ENCODE measurements around the gene PER1.

Gene PER1

DNA sequence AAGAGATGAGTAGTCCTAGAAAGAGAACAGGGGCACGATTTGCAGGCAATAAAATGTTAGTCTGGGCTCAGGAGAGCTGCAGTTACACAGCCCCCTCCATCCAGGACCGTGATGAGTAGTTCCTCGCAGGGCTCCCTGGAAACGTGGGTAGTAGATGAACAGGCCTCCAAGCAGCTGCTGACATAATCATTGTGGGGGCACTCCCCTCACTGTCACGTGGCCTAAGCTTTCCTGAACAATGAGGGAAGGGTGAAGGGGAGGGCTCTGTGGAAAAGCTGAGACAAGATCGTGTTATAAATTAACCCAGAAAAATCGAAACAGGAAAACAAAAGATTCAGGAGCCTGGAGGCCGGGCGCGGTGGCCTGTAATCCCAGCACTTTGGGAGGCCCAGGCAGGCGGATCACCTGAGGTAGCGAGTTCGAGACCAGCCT is 1.3 kb upstream of the PER1 start:
- TF ChIP-seq, protein P1, sequence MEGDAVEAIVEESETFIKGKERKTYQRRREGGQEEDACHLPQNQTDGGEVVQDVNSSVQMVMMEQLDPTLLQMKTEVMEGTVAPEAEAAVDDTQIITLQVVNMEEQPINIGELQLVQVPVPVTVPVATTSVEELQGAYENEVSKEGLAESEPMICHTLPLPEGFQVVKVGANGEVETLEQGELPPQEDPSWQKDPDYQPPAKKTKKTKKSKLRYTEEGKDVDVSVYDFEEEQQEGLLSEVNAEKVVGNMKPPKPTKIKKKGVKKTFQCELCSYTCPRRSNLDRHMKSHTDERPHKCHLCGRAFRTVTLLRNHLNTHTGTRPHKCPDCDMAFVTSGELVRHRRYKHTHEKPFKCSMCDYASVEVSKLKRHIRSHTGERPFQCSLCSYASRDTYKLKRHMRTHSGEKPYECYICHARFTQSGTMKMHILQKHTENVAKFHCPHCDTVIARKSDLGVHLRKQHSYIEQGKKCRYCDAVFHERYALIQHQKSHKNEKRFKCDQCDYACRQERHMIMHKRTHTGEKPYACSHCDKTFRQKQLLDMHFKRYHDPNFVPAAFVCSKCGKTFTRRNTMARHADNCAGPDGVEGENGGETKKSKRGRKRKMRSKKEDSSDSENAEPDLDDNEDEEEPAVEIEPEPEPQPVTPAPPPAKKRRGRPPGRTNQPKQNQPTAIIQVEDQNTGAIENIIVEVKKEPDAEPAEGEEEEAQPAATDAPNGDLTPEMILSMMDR (IDR thresholded peaks at IDR 0.05; ENCODE audit: low read depth, low read length, missing control alignments) = no peak
- peak; percentile 88 for DNase-seq (ENCODE audit: low read depth)
- in situ Hi-C loops (cut with HindIII; ENCODE audit: low sequenced_read_pairs) = loop anchor here (5.0 kb wide), 1 partner anchor 41 kb away; no protein-coding TSS in a partner anchor
- H3K4me3 ChIP-seq (ENCODE audit: low read depth, low read length) = peak overlapping the region; percentile 27

GRCh38 chr17:8153031-8153451 is 837 bp upstream of the PER1 start:
- in situ Hi-C loops (cut with HindIII; ENCODE audit: low sequenced_read_pairs) = loop anchor here (5.0 kb wide), 1 partner anchor 41 kb away; no protein-coding TSS in a partner anchor
- TF ChIP-seq, protein P1 (IDR thresholded peaks at IDR 0.05; ENCODE audit: low read depth, low read length, missing control alignments) = no peak
- no peak for DNase-seq (ENCODE audit: low read depth)
- peak overlapping the region; percentile 94 for H3K4me3 ChIP-seq (ENCODE audit: low read depth, low read length)

DNA sequence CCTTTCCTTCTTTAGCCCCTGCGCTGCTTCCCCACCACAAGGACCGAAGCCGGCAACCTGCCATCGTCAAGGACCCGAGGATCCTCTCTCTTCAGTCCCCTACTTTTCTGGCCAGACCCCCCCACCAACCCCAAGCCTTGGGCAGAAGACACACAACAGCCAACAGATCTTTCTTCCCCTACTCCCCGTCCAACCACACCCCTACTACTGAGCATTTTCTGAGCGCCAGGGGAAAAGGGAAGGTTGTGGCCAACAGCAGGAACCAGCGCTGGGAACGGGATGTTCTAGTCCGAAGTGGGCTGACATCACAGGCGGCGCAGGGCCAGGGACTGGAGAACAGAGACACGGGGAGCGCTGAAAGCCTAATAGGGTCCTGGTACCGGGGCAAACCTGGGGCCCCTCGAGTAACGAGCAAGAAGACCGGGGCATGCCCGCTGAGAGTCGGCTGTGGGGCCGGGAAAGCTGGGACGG is 528 bp downstream of the PER1 start:
- TF ChIP-seq, protein P1 (IDR thresholded peaks at IDR 0.05; ENCODE audit: low read depth, low read length, missing control alignments) = no peak
- peak; percentile 54 for DNase-seq (ENCODE audit: low read depth)
- in situ Hi-C loops (cut with HindIII; ENCODE audit: low sequenced_read_pairs) = loop anchor here (5.0 kb wide), 1 partner anchor 39 kb away; no protein-coding TSS in a partner anchor

GRCh38 chr17:8151120-8151640 is 1.0 kb downstream of the PER1 start:
- peak overlapping the region; percentile 94 for H3K4me3 ChIP-seq (ENCODE audit: low read depth, low read length)
- TF ChIP-seq, protein P1 (IDR thresholded peaks at IDR 0.05; ENCODE audit: low read depth, low read length, missing control alignments) = no peak
- DNase-seq (ENCODE audit: low read depth) = peak; percentile 79
- in situ Hi-C loops (cut with HindIII; ENCODE audit: low sequenced_read_pairs) = loop anchor here (5.0 kb wide), 1 partner anchor 39 kb away; no protein-coding TSS in a partner anchor

More for the DNA sequence above, 528 bp downstream of the PER1 start:
- H3K4me3 ChIP-seq (ENCODE audit: low read depth, low read length) = peak overlapping the region; percentile 94

DNA sequence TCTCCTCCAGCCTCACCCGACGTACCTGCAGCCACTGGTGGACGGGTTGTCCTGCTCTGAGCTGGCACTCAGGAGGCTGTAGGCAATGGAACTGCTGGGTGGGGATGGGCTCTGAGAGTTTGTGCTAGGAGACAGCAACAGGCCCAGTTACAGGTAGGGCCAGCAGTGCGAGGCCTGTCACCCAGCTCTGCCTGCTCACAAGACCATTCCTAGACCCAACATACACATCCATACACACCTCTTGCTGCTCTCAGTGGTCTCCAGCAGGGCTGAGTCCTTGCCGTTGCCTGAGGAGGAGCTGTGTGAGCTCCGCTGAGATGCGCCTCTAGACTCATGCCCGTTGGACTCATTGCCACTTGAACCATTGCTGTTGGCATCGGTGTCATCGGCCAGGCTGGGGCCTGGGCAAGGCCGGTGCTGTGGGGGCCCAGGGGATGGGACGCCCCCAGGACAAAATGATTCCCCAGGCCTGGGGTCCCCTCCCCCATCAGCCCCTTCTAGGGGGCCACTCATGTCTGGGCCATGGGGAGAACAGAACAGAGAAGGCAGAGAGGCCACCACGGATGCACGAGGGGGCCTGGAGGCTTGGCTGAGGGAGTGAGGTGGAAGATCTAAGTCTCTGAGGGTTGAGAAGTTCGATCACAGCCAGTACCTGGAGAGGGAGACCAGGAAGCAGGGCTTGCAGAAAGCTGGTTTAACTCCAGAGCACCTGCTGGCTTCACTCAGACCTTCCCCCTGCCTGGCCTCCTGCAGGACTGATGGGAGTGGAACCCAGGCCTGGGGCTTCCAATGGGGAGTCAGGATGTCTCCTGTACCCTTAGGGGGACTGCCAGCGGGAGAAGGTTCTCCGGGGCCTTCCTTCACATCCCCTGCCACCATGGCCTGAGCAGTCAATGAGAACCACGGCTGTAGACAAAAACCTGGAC is 1.7 kb downstream of the PER1 start:
- no peak for DNase-seq (ENCODE audit: low read depth)
- H3K4me3 ChIP-seq (ENCODE audit: low read depth, low read length) = peak overlapping the region; percentile 94
- in situ Hi-C loops (cut with HindIII; ENCODE audit: low sequenced_read_pairs) = loop anchor here (5.0 kb wide), 1 partner anchor 38 kb away; no protein-coding TSS in a partner anchor
- TF ChIP-seq, protein P1 (IDR thresholded peaks at IDR 0.05; ENCODE audit: low read depth, low read length, missing control alignments) = no peak

DNA sequence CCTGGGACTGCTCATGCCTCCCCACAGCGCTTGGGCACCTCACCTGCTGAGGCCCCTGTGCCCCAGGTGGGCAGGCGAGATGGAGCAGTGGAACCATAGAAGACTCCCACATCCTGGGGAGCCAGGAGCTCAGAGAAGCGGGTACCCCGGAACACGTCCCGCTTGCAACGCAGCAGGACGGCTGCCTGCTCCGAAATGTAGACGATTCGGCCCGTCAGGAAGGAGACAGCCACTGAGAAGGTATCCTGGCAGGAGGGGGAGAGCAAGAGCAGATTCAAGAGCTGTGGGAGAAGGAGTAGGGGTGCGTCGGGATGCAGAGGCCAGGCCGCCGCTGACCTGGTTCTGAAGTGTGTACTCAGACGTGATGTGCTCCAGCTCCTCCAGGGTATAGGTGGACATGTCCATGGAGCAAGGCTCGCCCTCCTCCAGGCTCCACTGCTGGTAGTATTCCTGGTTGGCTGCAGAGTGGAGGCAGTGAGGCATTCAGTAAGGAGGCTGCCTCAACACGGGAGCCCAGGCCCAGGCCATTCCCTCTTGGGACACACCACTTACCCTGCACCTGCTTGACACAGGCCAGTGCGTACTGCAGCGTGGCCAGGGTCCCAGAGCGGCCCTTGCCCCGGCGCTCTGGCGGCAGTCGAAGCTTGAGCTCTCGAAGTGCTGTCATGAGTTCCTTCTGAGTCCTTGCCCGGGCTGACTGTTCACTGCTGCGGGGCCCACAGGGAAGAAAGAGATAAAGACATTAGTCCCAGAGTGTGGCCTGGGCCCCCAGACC is 2.6 kb downstream of the PER1 start:
- no peak for DNase-seq (ENCODE audit: low read depth)
- TF ChIP-seq, protein P1 (IDR thresholded peaks at IDR 0.05; ENCODE audit: low read depth, low read length, missing control alignments) = no peak
- in situ Hi-C loops (cut with HindIII; ENCODE audit: low sequenced_read_pairs) = loop anchor here (5.0 kb wide), 1 partner anchor 37 kb away; no protein-coding TSS in a partner anchor
- no peak overlapping the region for H3K4me3 ChIP-seq (ENCODE audit: low read depth, low read length)
